Measurements from ENCODE around the gene MUC12. TPM values are rescaled to one million over a fixed set of nuclear protein-coding genes. Genes with fewer than 3 reads are reported as not detected.

MUC12 gene
- total and polyA plus RNA-seq, 8 donors: 0.03 to 0.80 (median 0.43) TPM; not detected in 2

GRCh38 chr7:101018271-101019167 is 49.2 kb downstream of the MUC12 start:
- Histone ChIP-seq H3K27ac (no peak overlapping the region), H3K9me3 (no peaks in the 10 kb centered on the region), H3K36me3 (no peaks in the 10 kb centered on the region), H3K27me3 (no peaks in the 10 kb centered on the region), H3K4me3 (no peak overlapping the region), H3K4me1 (no peaks in the 10 kb centered on the region)
- DNase-seq: peak in 1 of 6 donors; percentile 49
- TF ChIP-seq CTCF (IDR thresholded peaks at IDR 0.05): no peak
- no peak for ATAC-seq
- intact Hi-C loops (cut with DNase I): no loop called here
- FAIRE-seq: no peak
- WGBS, 2 donors: 31 to 35% methylated on average over 13 to 14 of the region's 14 CpGs

- H3K27me3 ChIP-seq: no peaks in the 10 kb centered on the region
- intact Hi-C loops (cut with DNase I): no loop called here
Observed at GRCh38 chr7:101020444-101020843, 51.1 kb downstream of the MUC12 start.

GRCh38 chr7:101021703-101022102 is 52.3 kb downstream of the MUC12 start:
- 41 to 44% methylated on average over 3 of the region's 3 CpGs for WGBS, 2 donors
- ATAC-seq: no peak
- Histone ChIP-seq H3K27ac (no peak overlapping the region), H3K9me3 (no peaks in the 10 kb centered on the region), H3K27me3 (no peaks in the 10 kb centered on the region), H3K4me3 (no peak overlapping the region), H3K4me1 (no peaks in the 10 kb centered on the region), H3K36me3 (no peaks in the 10 kb centered on the region)
- DNase-seq: no peak
- intact Hi-C loops (cut with DNase I): no loop called here
- FAIRE-seq: no peak
- TF ChIP-seq CTCF (IDR thresholded peaks at IDR 0.05): no peak

More at GRCh38 chr7:101020444-101020843, 51.1 kb downstream of the MUC12 start:
- WGBS, 2 donors: 61 to 79% methylated on average over 8 of the region's 8 CpGs
- no peak overlapping the region for H3K27ac ChIP-seq
- no peaks in the 10 kb centered on the region for H3K9me3 ChIP-seq
- FAIRE-seq: no peak
- H3K4me1 ChIP-seq: no peaks in the 10 kb centered on the region
- no peak for DNase-seq
- ATAC-seq: no peak
- TF ChIP-seq CTCF (IDR thresholded peaks at IDR 0.05): no peak
- no peaks in the 10 kb centered on the region for H3K36me3 ChIP-seq
- H3K4me3 ChIP-seq: no peak overlapping the region

GRCh38 chr7:101023839-101024238 is 54.5 kb downstream of the MUC12 start:
- ATAC-seq (no peak), DNase-seq (no peak), FAIRE-seq (no peak)
- Histone ChIP-seq H3K27me3 (no peaks in the 10 kb centered on the region), H3K9me3 (no peaks in the 10 kb centered on the region), H3K4me3 (no peak overlapping the region), H3K36me3 (no peaks in the 10 kb centered on the region), H3K4me1 (no peaks in the 10 kb centered on the region), H3K27ac (no peak overlapping the region)
- no peak for TF ChIP-seq CTCF (IDR thresholded peaks at IDR 0.05)
- intact Hi-C loops (cut with DNase I): no loop called here
- WGBS, 2 donors: 70 to 85% methylated on average over 2 of the region's 2 CpGs

GRCh38 chr7:101031082-101031481 is 61.7 kb downstream of the MUC12 start:
- Histone ChIP-seq H3K27ac (no peak overlapping the region), H3K9me3 (no peaks in the 10 kb centered on the region), H3K27me3 (no peaks in the 10 kb centered on the region), H3K36me3 (no peaks in the 10 kb centered on the region), H3K4me3 (no peak overlapping the region), H3K4me1 (no peaks in the 10 kb centered on the region)
- FAIRE-seq (no peak), DNase-seq (no peak), ATAC-seq (peak in 1 of 4 donors; percentile 38)
- 18 to 21% methylated on average over 7 of the region's 7 CpGs for WGBS, 2 donors
- intact Hi-C loops (cut with DNase I): no loop called here
- no peak for TF ChIP-seq CTCF (IDR thresholded peaks at IDR 0.05)
